Astrocyte (in vitro differentiated cells and primary cell): ENCODE measurements around the gene YTHDF1. TPM values are rescaled to one million over a fixed set of nuclear protein-coding genes. Genes with fewer than 3 reads are reported as not detected.

ENCODE experiments used
- DNase-seq: peaks from one replicate; pipeline ENCODE4 v3.0.0-alpha.2; 2010; ENCODE audit warnings: low read depth
- FAIRE-seq: peaks from 2 replicates; lab custom pipeline; 2011; peaks lifted over from hg19 to GRCh38; lab: Jason Lieb, UNC
- H2AFZ ChIP-seq: 2 replicates; pipeline ENCODE4 v1.6.0; 2012; ENCODE audit warnings: low read depth, low read length, inconsistent platforms
- H3K27ac ChIP-seq: 2 replicates; pipeline ENCODE4 v1.5.1; 2011; ENCODE audit warnings: low read depth, low read length, inconsistent platforms
- H3K27me3 ChIP-seq: 2 replicates; pipeline ENCODE4 v1.6.0; 2011; ENCODE audit warnings: low read length, inconsistent platforms; ENCODE audit not compliant: insufficient read depth
- H3K36me3 ChIP-seq: 2 replicates; pipeline ENCODE4 v1.5.1; 2011; ENCODE audit warnings: low read length, inconsistent platforms; ENCODE audit not compliant: insufficient read depth
- H3K4me1 ChIP-seq: 2 replicates; pipeline ENCODE4 v1.5.1; 2011; ENCODE audit warnings: low read length, inconsistent platforms; ENCODE audit not compliant: insufficient read depth
- H3K4me2 ChIP-seq: 2 replicates; pipeline ENCODE4 v1.6.0; 2012; ENCODE audit warnings: low read length, inconsistent platforms
- H3K4me3 ChIP-seq: 2 replicates; pipeline ENCODE4 v1.5.1; 2011; ENCODE audit warnings: low read depth, mild to moderate bottlenecking, low read length, inconsistent platforms; ENCODE audit not compliant: insufficient read depth
- H3K79me2 ChIP-seq: 2 replicates; pipeline ENCODE4 v1.6.0; 2012; ENCODE audit warnings: mild to moderate bottlenecking, low read length, inconsistent platforms; ENCODE audit not compliant: insufficient read depth
- H3K9ac ChIP-seq: 2 replicates; pipeline ENCODE4 v1.6.0; 2012; ENCODE audit warnings: mild to moderate bottlenecking, low read length, inconsistent platforms
- H3K9me3 ChIP-seq: 2 replicates; pipeline ENCODE4 v1.5.1; 2012; ENCODE audit warnings: low read depth, mild to moderate bottlenecking, low read length, inconsistent platforms; ENCODE audit not compliant: insufficient read depth
- H4K20me1 ChIP-seq: 2 replicates; pipeline ENCODE4 v1.6.0; 2012; ENCODE audit warnings: low read length, inconsistent platforms; ENCODE audit not compliant: insufficient read depth
- H3K27ac Mint-ChIP-seq: one replicate; pipeline ENCODE4 v1.8.0; 2021; ENCODE audit warnings: mild to moderate bottlenecking, mixed read lengths; ENCODE audit not compliant: unreplicated experiment
- H3K27me3 Mint-ChIP-seq: one replicate; pipeline ENCODE4 v1.8.0; 2021; ENCODE audit warnings: low read depth, mixed read lengths; ENCODE audit not compliant: unreplicated experiment
- H3K36me3 Mint-ChIP-seq: one replicate; pipeline ENCODE4 v1.8.0; 2021; ENCODE audit warnings: low read depth, mixed read lengths; ENCODE audit not compliant: unreplicated experiment
- H3K4me1 Mint-ChIP-seq: one replicate; pipeline ENCODE4 v1.8.0; 2021; ENCODE audit warnings: low read depth, mixed read lengths; ENCODE audit not compliant: unreplicated experiment
- H3K4me3 Mint-ChIP-seq: one replicate; pipeline ENCODE4 v1.8.0; 2021; ENCODE audit warnings: mild to moderate bottlenecking, moderate library complexity, mixed read lengths; ENCODE audit not compliant: unreplicated experiment
- H3K9me3 Mint-ChIP-seq: one replicate; pipeline ENCODE4 v1.8.0; 2021; ENCODE audit warnings: mild to moderate bottlenecking, mixed read lengths; ENCODE audit not compliant: unreplicated experiment
- EZH2 ChIP-seq: IDR thresholded peaks from 2 replicates; pipeline ENCODE4 v1.6.1; 2012; ENCODE audit warnings: mild to moderate bottlenecking, low read length, inconsistent platforms; ENCODE audit not compliant: insufficient read depth
- total RNA-seq: library from RNA; stranded (reverse); gene quantifications from 2 replicates; pipeline ENCODE4 v1.2.1, GENCODE V29; 2021
- TF ChIP-seq, protein P1 (sequence below): IDR thresholded peaks from 2 replicates; pipeline ENCODE4 v1.5.1; 2011; ENCODE audit warnings: low read depth, mild to moderate bottlenecking, inconsistent platforms, low read length, moderate library complexity; ENCODE audit not compliant: insufficient read depth

Gene YTHDF1
- total RNA-seq, 1 donor from 2014 or later, result 107 TPM

DNA sequence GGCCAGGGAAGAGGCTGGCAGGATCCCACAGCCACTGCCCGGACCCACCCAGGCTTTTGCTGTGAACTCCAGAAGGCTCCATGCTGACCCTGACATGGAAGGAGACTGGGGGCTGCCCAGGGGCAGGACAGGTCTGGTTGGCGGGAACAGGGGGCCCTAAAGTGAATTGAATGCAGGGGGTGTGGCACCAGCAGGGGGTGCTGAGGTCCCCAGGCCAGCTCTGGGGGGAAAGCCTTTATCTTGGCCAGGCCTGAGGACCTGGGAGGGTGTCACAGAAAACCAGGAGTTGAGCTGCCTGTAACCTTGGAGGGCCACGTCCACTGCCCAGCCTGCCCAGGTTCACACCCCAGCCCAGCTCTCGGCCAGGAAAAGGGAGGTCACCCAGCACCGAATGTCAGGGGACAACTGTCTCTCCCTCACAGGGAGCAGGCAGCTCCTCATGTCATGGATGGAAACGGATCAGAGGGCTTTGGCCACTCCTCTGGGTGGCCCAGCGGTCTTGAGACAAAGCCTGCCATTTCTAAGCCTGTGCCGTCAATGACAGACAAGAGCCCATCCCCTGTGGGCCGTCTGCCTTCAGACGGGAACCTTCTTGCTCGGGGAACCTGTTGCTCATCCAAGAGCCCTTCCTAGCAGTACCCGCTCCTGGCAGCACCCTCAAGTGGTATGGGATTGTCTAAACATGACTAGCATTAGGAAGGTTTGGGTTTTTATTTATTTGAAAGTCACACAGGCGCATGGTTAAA is 2.9 kb upstream of the YTHDF1 start:
- TF ChIP-seq, protein P1, sequence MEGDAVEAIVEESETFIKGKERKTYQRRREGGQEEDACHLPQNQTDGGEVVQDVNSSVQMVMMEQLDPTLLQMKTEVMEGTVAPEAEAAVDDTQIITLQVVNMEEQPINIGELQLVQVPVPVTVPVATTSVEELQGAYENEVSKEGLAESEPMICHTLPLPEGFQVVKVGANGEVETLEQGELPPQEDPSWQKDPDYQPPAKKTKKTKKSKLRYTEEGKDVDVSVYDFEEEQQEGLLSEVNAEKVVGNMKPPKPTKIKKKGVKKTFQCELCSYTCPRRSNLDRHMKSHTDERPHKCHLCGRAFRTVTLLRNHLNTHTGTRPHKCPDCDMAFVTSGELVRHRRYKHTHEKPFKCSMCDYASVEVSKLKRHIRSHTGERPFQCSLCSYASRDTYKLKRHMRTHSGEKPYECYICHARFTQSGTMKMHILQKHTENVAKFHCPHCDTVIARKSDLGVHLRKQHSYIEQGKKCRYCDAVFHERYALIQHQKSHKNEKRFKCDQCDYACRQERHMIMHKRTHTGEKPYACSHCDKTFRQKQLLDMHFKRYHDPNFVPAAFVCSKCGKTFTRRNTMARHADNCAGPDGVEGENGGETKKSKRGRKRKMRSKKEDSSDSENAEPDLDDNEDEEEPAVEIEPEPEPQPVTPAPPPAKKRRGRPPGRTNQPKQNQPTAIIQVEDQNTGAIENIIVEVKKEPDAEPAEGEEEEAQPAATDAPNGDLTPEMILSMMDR, result no peak
- no peak for TF ChIP-seq EZH2
- Histone ChIP-seq H3K27me3 (peaks cover 7% of the 10 kb centered on the region), H3K4me2 (no peak overlapping the region), H3K79me2 (peaks cover 18% of the 10 kb centered on the region), H3K27ac (no peak overlapping the region), H3K9ac (no peak overlapping the region), H3K36me3 (peaks cover 5% of the 10 kb centered on the region), H3K9me3 (no peaks in the 10 kb centered on the region), H2AFZ (no peak overlapping the region), H3K4me1 (peaks cover 21% of the 10 kb centered on the region), H4K20me1 (peaks cover 19% of the 10 kb centered on the region), H3K4me3 (no peak overlapping the region)
- Mint-ChIP-seq H3K27ac (peak overlapping the region; percentile 26), H3K4me3 (no peak overlapping the region), H3K36me3 (peaks cover 5% of the 10 kb centered on the region), H3K9me3 (no peaks in the 10 kb centered on the region), H3K4me1 (peaks cover 20% of the 10 kb centered on the region), H3K27me3 (peaks cover 20% of the 10 kb centered on the region)
- DNase-seq (no peak), FAIRE-seq (no peak)

DNA sequence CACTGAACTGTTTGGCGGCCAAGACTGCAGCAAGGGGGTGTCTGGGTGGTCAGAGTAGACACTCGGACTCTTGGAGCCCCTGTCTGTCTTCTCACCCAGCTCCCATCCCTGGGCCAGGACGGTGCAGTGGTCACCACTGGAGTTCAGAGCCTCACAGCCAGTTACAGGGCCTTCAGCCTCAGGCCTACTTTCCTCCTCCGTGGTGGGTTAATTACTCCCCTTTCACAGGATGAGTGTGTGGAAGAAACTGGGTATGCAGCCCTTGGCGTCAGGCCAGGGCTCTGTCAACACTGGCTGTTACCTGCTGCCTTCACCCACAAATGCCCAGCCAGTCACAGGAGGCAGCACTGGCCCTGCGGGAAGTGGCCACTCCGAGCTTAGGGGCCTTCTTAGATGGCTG is 1.8 kb upstream of the YTHDF1 start:
- TF ChIP-seq, protein P1, result no peak
- no peak for TF ChIP-seq EZH2
- no peak overlapping the region for H3K27ac Mint-ChIP-seq
- peaks cover 7% of the 10 kb centered on the region for H3K36me3 Mint-ChIP-seq

DNA sequence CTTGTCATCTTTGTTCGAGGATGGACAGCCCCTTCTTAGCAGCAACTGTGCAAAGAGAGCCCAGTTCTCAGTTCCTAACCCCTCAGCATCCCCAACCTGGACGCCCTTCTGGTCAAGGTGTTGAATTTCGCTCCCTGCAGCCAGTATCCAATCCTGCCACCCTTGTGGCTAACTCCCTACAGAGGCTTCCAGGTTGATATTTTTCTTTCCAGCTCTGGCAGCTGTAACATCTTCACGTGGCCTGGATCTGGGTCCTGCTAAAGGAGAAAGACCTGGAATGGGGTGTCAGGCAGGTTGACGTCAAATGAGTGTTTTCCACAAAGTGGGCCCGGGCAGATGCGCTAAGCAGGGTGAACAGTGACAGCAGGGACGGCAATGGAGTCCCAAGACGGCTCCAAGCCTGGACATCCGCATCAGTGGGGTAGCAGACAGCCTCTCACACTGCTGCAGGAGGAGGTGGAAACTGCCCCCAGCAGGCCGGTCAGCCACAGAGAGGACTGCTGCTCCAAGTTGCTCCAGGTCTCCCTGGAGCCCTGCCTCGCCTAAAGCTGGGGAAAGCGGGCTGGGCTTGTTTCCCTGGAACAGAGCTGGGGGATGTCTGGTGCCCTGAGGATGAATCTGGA is 1.0 kb upstream of the YTHDF1 start:
- peak overlapping the region; percentile 81 for H3K4me3 Mint-ChIP-seq
- Histone ChIP-seq H3K9ac (peak overlapping the region; percentile 91), H3K4me3 (peak overlapping the region; percentile 63), H2AFZ (peak overlapping the region; percentile 91), H3K27ac (peak overlapping the region; percentile 60), H3K9me3 (no peaks in the 10 kb centered on the region), H3K36me3 (peaks cover 17% of the 10 kb centered on the region), H4K20me1 (peaks cover 36% of the 10 kb centered on the region), H3K4me1 (peaks cover 25% of the 10 kb centered on the region), H3K79me2 (peaks cover 38% of the 10 kb centered on the region), H3K4me2 (peak overlapping the region; percentile 95), H3K27me3 (peaks cover 7% of the 10 kb centered on the region)
- no peak for TF ChIP-seq EZH2
- TF ChIP-seq, protein P1, result no peak
- H3K27ac Mint-ChIP-seq, result peak overlapping the region; percentile 34
- FAIRE-seq (no peak), DNase-seq (no peak)
- H3K27me3 Mint-ChIP-seq, result peaks cover 20% of the 10 kb centered on the region
- peaks cover 13% of the 10 kb centered on the region for H3K36me3 Mint-ChIP-seq
- H3K9me3 Mint-ChIP-seq, result no peaks in the 10 kb centered on the region
- H3K4me1 Mint-ChIP-seq, result peaks cover 29% of the 10 kb centered on the region

More for the DNA sequence above, 1.8 kb upstream of the YTHDF1 start:
- Mint-ChIP-seq H3K27me3 (peaks cover 20% of the 10 kb centered on the region), H3K4me3 (peak overlapping the region; percentile 81), H3K4me1 (peaks cover 23% of the 10 kb centered on the region), H3K9me3 (no peaks in the 10 kb centered on the region)
- no peak overlapping the region for H3K27ac ChIP-seq
- no peak for FAIRE-seq
- no peak overlapping the region for H2AFZ ChIP-seq
- no peak for DNase-seq
- peaks cover 23% of the 10 kb centered on the region for H3K4me1 ChIP-seq
- no peak overlapping the region for H3K9ac ChIP-seq
- no peaks in the 10 kb centered on the region for H3K9me3 ChIP-seq
- H3K27me3 ChIP-seq, result peaks cover 7% of the 10 kb centered on the region
- no peak overlapping the region for H3K4me2 ChIP-seq
- peaks cover 30% of the 10 kb centered on the region for H3K79me2 ChIP-seq
- peaks cover 12% of the 10 kb centered on the region for H3K36me3 ChIP-seq
- H3K4me3 ChIP-seq, result no peak overlapping the region
- H4K20me1 ChIP-seq, result peaks cover 28% of the 10 kb centered on the region
